Central memory CD8-positive, alpha-beta T cell (primary cell): Measurements from ENCODE around the gene TUBA1A.
"Not testable (repeated sequence)": the region's sequence is repeated elsewhere in the genome, so short reads cannot be mapped to it uniquely, and the experiment has no call there.

Source experiments
- ATAC-seq: fragments of 150-1000 bp; cut with Tn5 transposase; replicated peaks from 2 replicates; pipeline ENCODE4 v1.10.0; 2022; ENCODE audit warnings: mild to moderate bottlenecking, moderate FRiP score, moderate number of reproducible peaks; ENCODE audit not compliant: poor library complexity, severe bottlenecking; ENCODE audit errors: extremely low read depth
- DNase-seq, 2 donors: peaks; one replicate each; pipeline ENCODE4 v3.0.0; 2021; ENCODE audit warnings: low spot score in 2 of 2
- H3K27ac Mint-ChIP-seq: one replicate; pipeline ENCODE4 v1.8.0; 2022; ENCODE audit warnings: low read depth, mild to moderate bottlenecking, moderate library complexity, mixed read lengths
- H3K27me3 Mint-ChIP-seq: one replicate; pipeline ENCODE4 v1.8.0; 2022; ENCODE audit warnings: mixed read lengths
- H3K36me3 Mint-ChIP-seq: one replicate; pipeline ENCODE4 v1.8.0; 2022; ENCODE audit warnings: mild to moderate bottlenecking, moderate library complexity, mixed read lengths; ENCODE audit not compliant: insufficient read depth
- H3K4me1 Mint-ChIP-seq: one replicate; pipeline ENCODE4 v1.8.0; 2022; ENCODE audit warnings: mixed read lengths
- H3K4me3 Mint-ChIP-seq: one replicate; pipeline ENCODE4 v1.8.0; 2022; ENCODE audit warnings: mild to moderate bottlenecking, moderate library complexity, mixed read lengths
- H3K9me3 Mint-ChIP-seq: one replicate; pipeline ENCODE4 v1.8.0; 2022; ENCODE audit warnings: mixed read lengths

The TUBA1A gene

DNA sequence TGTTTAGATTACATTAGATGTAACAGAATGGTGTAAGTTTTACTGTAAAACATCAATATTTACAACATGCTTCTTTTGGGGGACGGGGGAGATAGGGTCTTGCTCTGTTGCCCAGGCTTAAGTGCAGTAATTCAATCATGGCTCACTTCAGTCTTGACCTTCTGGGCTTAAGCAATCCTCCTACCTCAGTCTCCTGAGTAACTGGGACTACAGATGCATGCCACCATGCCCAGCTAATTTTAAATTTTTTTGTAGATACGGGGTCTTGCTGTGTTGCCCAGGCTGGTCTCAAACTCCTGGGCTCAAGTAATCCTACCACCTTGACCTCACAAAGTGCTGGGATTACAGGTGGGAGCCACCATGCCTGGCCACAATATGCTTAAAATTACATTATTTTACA, 23.8 kb downstream of the TUBA1A start:
- H3K4me1 Mint-ChIP-seq, result no peaks in the 10 kb centered on the region
- H3K27ac Mint-ChIP-seq, result no peak overlapping the region
- no peaks in the 10 kb centered on the region for H3K36me3 Mint-ChIP-seq

DNA sequence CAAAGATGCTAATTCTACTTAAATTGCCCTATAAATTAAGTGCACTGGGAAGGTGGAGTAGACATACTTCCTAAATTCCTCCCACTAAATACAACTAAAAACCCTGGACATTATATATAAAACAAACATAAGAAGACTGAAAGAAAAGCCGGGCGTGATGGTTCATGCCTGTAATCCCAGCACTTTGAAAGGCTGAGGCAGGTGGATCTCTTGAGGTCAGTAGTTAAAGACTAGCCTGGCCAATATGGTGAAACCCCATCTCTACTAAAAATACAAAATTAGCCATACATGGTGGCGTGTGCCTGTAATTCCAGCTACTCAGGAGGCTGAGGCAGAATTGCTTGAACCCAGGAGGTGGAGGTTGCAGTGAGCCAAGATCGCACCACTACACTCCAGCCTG, 27.0 kb downstream of the TUBA1A start:
- not testable (repeated sequence) for DNase-seq

More for the DNA sequence above, 23.8 kb downstream of the TUBA1A start:
- Mint-ChIP-seq H3K9me3 (no peaks in the 10 kb centered on the region), H3K27me3 (no peaks in the 10 kb centered on the region), H3K4me3 (no peak overlapping the region)
- ATAC-seq, result no peak
- DNase-seq, result no peak

DNA sequence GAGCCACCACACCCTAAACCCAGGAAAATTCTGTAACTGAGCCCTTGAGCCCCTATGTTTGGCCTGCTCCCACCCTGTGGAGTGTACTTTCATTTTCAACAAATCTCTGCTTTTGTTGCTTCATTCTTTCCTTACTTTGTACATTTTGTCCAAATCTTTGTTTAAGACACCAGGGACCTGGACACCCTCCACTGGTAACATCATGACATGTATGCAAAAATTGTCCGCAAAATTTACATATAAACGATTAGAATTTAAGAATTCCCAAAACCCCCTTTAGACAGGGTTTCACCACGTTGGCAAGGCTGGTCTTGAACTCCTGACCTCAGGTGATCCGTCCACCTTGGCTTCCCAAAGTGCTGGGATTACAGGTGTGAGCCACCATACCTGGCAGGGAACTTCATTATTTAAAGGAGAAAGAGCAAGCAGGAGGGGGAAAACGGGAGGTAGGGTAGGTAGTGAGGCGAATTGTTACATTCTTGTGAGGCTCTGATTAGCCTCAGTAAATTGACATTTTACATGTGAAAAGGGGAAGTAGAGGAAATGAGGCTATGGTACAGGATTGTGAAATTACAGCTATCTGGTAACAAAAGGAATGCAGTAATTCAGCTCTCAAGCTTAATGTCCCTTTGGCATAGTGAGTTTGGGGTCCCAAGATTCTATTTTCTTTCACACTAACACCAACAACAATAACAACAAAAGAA, 27.6 kb downstream of the TUBA1A start:
- Mint-ChIP-seq H3K27ac (no peak overlapping the region), H3K4me3 (no peak overlapping the region)

More for the DNA sequence above, 27.0 kb downstream of the TUBA1A start:
- H3K27ac Mint-ChIP-seq, H3K4me3 Mint-ChIP-seq, ATAC-seq, H3K9me3 Mint-ChIP-seq, H3K27me3 Mint-ChIP-seq, H3K4me1 Mint-ChIP-seq, H3K36me3 Mint-ChIP-seq: not testable (repeated sequence)

DNA sequence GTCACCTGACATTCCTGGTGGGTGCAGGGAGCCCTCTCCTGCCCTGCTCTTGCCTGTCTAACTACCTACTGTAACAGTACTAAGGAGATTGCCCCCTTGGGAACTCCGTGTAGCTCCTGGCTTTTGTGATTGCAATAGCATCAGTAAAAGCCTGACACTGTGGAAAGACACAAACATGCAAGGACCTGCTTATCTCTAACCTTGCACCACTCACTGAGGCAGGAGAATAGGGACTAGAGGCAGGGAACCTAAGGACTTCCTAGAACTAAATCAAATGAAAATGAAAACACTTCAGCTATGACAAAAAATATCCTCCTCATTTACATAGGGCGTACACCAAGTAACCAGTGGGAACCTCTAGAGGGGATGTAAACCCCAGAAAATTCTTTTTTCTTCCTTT, 28.5 kb downstream of the TUBA1A start:
- H3K4me3 Mint-ChIP-seq, result no peak overlapping the region
- ATAC-seq, result no peak

More for the DNA sequence above, 27.6 kb downstream of the TUBA1A start:
- no peaks in the 10 kb centered on the region for H3K36me3 Mint-ChIP-seq
- ATAC-seq, result no peak
- no peaks in the 10 kb centered on the region for H3K27me3 Mint-ChIP-seq
- no peaks in the 10 kb centered on the region for H3K4me1 Mint-ChIP-seq
- H3K9me3 Mint-ChIP-seq, result no peaks in the 10 kb centered on the region
- no peak for DNase-seq

DNA sequence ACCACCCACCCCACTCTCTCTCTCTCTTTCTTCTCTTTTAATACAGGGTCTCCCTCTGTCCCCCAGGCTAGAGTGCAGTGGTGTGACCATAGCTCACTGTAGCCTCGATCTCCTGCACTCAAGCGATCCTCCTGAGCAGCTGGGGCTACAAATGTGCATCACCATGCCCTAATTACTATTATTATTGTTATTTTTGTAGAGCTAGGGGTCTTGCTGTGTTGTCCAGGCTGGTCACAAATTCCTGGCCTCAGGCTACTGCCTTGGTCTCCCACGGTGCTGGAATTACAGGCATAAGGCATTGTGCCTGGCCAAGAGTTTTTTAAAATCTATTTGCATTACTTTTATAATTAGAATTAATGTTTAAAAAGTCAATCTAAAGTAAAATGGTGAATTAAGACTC, 34.7 kb downstream of the TUBA1A start:
- Mint-ChIP-seq H3K27me3 (no peaks in the 10 kb centered on the region), H3K9me3 (no peaks in the 10 kb centered on the region), H3K27ac (no peak overlapping the region), H3K4me1 (no peaks in the 10 kb centered on the region), H3K36me3 (no peaks in the 10 kb centered on the region), H3K4me3 (no peak overlapping the region)
- DNase-seq, result no peak
- ATAC-seq, result no peak

More for the DNA sequence above, 28.5 kb downstream of the TUBA1A start:
- no peaks in the 10 kb centered on the region for H3K4me1 Mint-ChIP-seq
- DNase-seq, result no peak
- H3K27ac Mint-ChIP-seq, result no peak overlapping the region
- no peaks in the 10 kb centered on the region for H3K9me3 Mint-ChIP-seq
- no peaks in the 10 kb centered on the region for H3K36me3 Mint-ChIP-seq
- H3K27me3 Mint-ChIP-seq, result no peaks in the 10 kb centered on the region

DNA sequence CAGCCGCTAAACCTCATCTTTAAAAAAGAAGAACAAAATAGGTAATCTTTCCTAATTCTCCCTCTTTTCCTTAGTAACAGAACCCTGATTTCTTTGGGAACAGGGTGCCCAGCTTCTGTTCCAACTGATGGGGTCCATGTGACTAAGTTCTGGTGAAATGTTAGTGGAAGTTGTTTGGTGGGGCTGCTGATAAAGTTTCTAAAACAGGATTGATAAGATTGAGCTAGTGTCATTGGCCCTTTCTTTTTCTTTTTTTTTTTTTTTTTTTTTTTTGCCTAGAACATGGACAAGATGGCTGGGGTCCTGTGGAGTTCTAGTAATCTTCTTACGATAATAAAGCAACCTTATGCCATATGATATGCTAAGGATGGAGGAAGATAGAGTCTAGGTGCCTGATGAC, 41.5 kb downstream of the TUBA1A start:
- no peaks in the 10 kb centered on the region for H3K9me3 Mint-ChIP-seq
- no peak overlapping the region for H3K4me3 Mint-ChIP-seq
- H3K4me1 Mint-ChIP-seq, result no peaks in the 10 kb centered on the region
- ATAC-seq, result no peak
- H3K36me3 Mint-ChIP-seq, result no peaks in the 10 kb centered on the region
- H3K27ac Mint-ChIP-seq, result no peak overlapping the region
- no peaks in the 10 kb centered on the region for H3K27me3 Mint-ChIP-seq
- no peak for DNase-seq

DNA sequence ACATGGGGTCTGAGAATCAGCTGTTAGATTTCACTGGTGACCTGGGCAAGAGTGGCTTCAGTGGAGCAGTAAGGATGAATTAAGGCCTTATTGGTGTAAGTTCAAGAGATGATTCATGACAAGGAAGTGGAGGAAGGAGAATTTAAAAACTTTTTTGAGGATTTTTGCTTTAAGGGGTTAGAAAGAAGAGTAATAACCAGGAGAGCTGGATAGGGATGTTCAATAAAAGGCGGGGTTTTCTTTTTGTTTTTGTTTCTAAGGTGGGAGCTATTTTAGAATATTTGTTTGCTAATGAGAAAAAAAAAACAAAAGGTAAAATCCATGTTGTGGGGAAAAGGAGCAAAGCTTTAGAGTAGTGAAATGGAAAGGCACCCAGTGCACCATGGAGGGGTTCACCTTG, 42.5 kb downstream of the TUBA1A start:
- ATAC-seq, result no peak
- no peaks in the 10 kb centered on the region for H3K9me3 Mint-ChIP-seq
- H3K36me3 Mint-ChIP-seq, result no peaks in the 10 kb centered on the region
- no peaks in the 10 kb centered on the region for H3K4me1 Mint-ChIP-seq
- no peaks in the 10 kb centered on the region for H3K27me3 Mint-ChIP-seq
- no peak overlapping the region for H3K27ac Mint-ChIP-seq
- DNase-seq, result no peak
- no peak overlapping the region for H3K4me3 Mint-ChIP-seq

DNA sequence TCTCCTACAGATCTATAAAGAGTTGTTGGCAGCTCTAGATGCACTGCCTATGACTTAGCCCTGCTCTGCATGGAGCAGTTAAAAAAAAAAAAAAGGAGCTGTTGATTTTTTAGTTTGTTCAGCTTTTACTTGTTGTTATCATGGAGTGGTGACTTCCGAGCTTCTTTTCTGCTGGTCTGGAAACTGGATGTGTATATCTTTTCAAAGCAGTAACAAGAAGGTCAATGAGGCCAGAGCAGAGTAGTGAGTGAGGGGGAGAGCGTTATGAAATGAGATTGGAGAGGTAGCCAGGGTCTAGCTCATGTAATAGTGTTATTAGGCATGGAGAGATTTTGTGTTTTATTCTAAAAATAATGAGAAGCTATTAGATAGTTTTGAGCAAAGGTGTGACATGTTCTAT, 44.5 kb downstream of the TUBA1A start:
- no peaks in the 10 kb centered on the region for H3K27me3 Mint-ChIP-seq
- no peak for ATAC-seq
- H3K27ac Mint-ChIP-seq, result no peak overlapping the region
- DNase-seq, result no peak
- H3K36me3 Mint-ChIP-seq, result peaks cover 1% of the 10 kb centered on the region
- H3K4me1 Mint-ChIP-seq, result no peaks in the 10 kb centered on the region
- H3K9me3 Mint-ChIP-seq, result no peaks in the 10 kb centered on the region
- H3K4me3 Mint-ChIP-seq, result no peak overlapping the region

DNA sequence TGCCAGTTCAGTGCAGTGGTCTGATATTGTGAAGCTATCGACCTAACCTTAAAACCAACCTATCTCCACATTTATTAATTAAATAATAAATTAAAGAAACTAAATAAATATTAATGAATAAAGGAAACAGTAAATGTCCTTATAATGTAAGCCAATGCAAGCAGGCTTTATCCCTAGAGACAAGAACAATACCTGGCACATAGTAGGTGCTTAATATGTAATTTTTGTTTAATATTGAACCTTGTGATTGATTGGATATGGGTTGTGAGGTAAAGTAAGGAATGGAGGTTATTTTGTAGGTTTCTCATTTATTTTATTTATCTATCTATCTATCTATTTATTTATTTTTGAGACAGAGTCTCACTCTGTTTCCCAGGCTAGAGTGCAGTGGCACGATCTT, 49.9 kb downstream of the TUBA1A start:
- Mint-ChIP-seq H3K9me3 (no peaks in the 10 kb centered on the region), H3K4me3 (no peak overlapping the region), H3K36me3 (peaks cover 3% of the 10 kb centered on the region), H3K27me3 (no peaks in the 10 kb centered on the region), H3K4me1 (no peaks in the 10 kb centered on the region), H3K27ac (no peak overlapping the region)
- DNase-seq, result no peak
- no peak for ATAC-seq

DNA sequence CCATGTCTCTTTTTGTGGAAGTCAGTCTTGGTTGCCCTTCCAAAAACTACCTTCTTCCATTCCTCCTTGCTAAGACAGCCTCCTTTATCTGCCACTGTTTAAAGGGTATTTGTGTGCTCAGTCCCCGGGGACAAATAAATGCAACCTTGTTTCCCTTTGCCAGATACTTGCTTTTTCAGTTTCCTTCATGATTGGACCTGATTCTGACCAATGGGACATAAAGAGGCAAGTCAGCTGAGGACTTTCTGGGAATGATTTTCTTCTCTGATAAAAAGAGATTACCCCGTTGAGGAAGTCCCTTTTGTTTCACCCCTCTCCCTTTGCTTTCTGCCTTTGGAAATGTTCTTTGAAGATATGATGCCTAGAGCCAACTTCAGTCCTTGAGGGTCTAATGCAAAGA, 50.3 kb downstream of the TUBA1A start:
- no peaks in the 10 kb centered on the region for H3K9me3 Mint-ChIP-seq
- DNase-seq, result no peak
- no peak for ATAC-seq
- H3K27ac Mint-ChIP-seq, result no peak overlapping the region
- H3K4me3 Mint-ChIP-seq, result no peak overlapping the region
- no peaks in the 10 kb centered on the region for H3K4me1 Mint-ChIP-seq
- H3K36me3 Mint-ChIP-seq, result peaks cover 3% of the 10 kb centered on the region
- no peaks in the 10 kb centered on the region for H3K27me3 Mint-ChIP-seq

DNA sequence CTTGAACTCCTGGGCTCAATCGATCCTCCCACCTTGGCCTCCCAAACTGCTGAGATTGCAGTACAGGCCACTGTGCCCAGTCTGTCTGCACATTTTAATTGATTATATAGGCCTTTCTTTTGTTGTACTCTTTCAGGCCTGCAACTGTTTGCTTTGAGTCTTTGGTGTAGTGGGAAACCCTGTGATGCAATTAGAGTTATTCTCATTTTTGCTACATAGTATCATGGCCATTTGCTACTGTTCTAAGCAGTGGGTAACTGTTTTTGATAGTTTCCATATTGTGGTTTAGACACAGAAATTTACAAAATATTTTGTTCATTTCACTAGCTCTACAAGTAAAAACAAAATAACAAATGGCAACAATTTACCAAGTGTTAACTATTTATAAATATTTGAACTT, 51.4 kb downstream of the TUBA1A start:
- no peak for ATAC-seq
- Mint-ChIP-seq H3K9me3 (no peaks in the 10 kb centered on the region), H3K4me1 (no peaks in the 10 kb centered on the region), H3K36me3 (peaks cover 3% of the 10 kb centered on the region), H3K27ac (no peak overlapping the region), H3K4me3 (no peak overlapping the region), H3K27me3 (no peaks in the 10 kb centered on the region)
- DNase-seq, result no peak

DNA sequence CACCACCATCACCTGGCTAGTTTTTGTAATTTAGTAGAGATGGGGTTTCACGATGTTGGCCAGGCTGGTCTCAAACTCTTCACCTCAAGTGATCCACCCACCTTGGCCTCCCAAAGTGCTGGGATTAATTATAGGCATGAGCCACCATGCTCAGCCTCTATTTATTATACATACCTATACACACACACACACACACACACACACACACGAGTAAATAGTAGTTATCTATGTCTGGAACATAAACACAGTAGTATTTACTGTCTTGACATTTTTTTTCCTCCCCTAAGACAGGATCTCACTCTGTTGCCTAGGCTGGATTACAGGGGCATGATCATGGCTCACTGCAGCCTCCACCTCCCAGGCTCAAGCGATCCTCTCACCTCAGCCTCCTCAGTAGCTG, 51.9 kb downstream of the TUBA1A start:
- H3K36me3 Mint-ChIP-seq, H3K27ac Mint-ChIP-seq, DNase-seq, ATAC-seq, H3K9me3 Mint-ChIP-seq, H3K27me3 Mint-ChIP-seq, H3K4me1 Mint-ChIP-seq, H3K4me3 Mint-ChIP-seq: not testable (repeated sequence)
